Panc1 (cell line): ENCODE data around the gene TIGD3. TPM values are rescaled to one million over a fixed set of nuclear protein-coding genes. Genes with fewer than 3 reads are reported as not detected.

Experiments
- ATAC-seq: fragments of 200-7000 bp; cut with Tn5 transposase; 2 replicates; pipeline ENCODE4 v1.9.1; 2020; ENCODE audit warnings: mild to moderate bottlenecking, moderate library complexity
- BruUV-seq: library from RNA; stranded (reverse); fragments of 400-500 nt; replicated peaks from 2 replicates; lab custom pipeline; 2021; lab: Mats Ljungman, UMichigan
- CTCF ChIA-PET: fragments of 300-600 bp; sonication (Branson Sonifier 250); formaldehyde crosslinking; loops from one replicate; lab custom pipeline; 2022; ENCODE audit warnings: antibody characterized with exemption; lab: Charles Lee
- POLR2A ChIA-PET: fragments of 300-600 bp; sonication (Branson Sonifier 250); formaldehyde crosslinking; loops from one replicate; lab custom pipeline; 2022; ENCODE audit warnings: antibody characterized with exemption; lab: Charles Lee
- DNase-seq: peaks from one replicate; pipeline ENCODE4 v3.0.0-alpha.2; 2010; ENCODE audit warnings: low read depth, low spot score
- H3K27ac ChIP-seq: 2 replicates; pipeline ENCODE4 v1.5.1; 2011; ENCODE audit warnings: mild to moderate bottlenecking, low read length, inconsistent platforms
- H3K27me3 ChIP-seq: fragments of 200-500 bp; sonication (Bioruptor generic); 2 replicates; pipeline ENCODE4 v1.6.0; 2014; ENCODE audit warnings: low read length, inconsistent platforms; ENCODE audit not compliant: control insufficient read depth, insufficient read depth
- H3K36me3 ChIP-seq: fragments of 200-500 bp; sonication (Bioruptor generic); 2 replicates; pipeline ENCODE4 v1.5.1; 2014; ENCODE audit warnings: inconsistent platforms, mild to moderate bottlenecking, low read length, moderate library complexity; ENCODE audit not compliant: control insufficient read depth, insufficient read depth
- H3K4me1 ChIP-seq: 2 replicates; pipeline ENCODE4 v1.5.1; 2011; ENCODE audit warnings: inconsistent platforms, mild to moderate bottlenecking, low read length, moderate library complexity; ENCODE audit not compliant: control insufficient read depth, insufficient read depth
- H3K4me3 ChIP-seq, 2 experiments: 2 replicates each; pipeline ENCODE4 v1.5.1; 2011 to 2012; ENCODE audit warnings: low read depth in 2 of 2, low read length in 2 of 2, mild to moderate bottlenecking in 2 of 2, inconsistent platforms in 1 of 2, moderate library complexity in 1 of 2
- H3K9me3 ChIP-seq: fragments of 200-500 bp; sonication (Bioruptor generic); 2 replicates; pipeline ENCODE4 v1.5.1; 2014; ENCODE audit warnings: low read depth, mild to moderate bottlenecking, inconsistent platforms, low read length, moderate library complexity; ENCODE audit not compliant: control insufficient read depth, insufficient read depth
- POLR2AphosphoS5 ChIP-seq: IDR thresholded peaks from 2 replicates; pipeline ENCODE4 v1.6.1; 2012; ENCODE audit warnings: mild to moderate bottlenecking, low read depth, low read length, moderate library complexity
- REST ChIP-seq, 2 experiments: IDR thresholded peaks; 2 replicates each; pipeline ENCODE4 v1.6.1; 2011 to 2012; ENCODE audit warnings: low read depth in 2 of 2, control low read depth in 1 of 2, low read length in 1 of 2, mild to moderate bottlenecking in 1 of 2, moderate library complexity in 1 of 2; ENCODE audit not compliant: insufficient read depth in 1 of 2
- SIN3A ChIP-seq: IDR thresholded peaks from 2 replicates; pipeline ENCODE4 v1.6.1; 2012; ENCODE audit warnings: low read depth, mild to moderate bottlenecking, low read length, moderate library complexity, borderline replicate concordance; ENCODE audit not compliant: insufficient read depth
- TCF7L2 ChIP-seq: IDR thresholded peaks from 2 replicates; pipeline ENCODE4 v1.6.1; 2011; ENCODE audit warnings: mild to moderate bottlenecking, low read depth, low read length, inconsistent platforms
- in situ Hi-C: cut with HindIII; loops from 2 replicates; pipeline ENCODE4 v1.10.0; 2016; ENCODE audit warnings: low sequenced_read_pairs, low pct_unique_long_range_greater_than_20kb
- intact Hi-C: fragments of 100-400 bp; cut with micrococcal nuclease; formaldehyde crosslinking; loops from one replicate; pipeline ENCODE4 v1.10.0; 2022; ENCODE audit not compliant: unreplicated experiment
- total RNA-seq: library from RNA; stranded (reverse); gene quantifications from one replicate; pipeline ENCODE4 v1.2.1, GENCODE V29; 2021; ENCODE audit not compliant: unreplicated experiment
- TF ChIP-seq, protein P1 (sequence below): fragments of 450-650 bp; IDR thresholded peaks from 2 replicates; pipeline ENCODE4 v1.5.1; 2017; ENCODE audit warnings: mild to moderate bottlenecking

TIGD3 gene
- total RNA-seq, 1 experiment from 2014 or later: 2.4 TPM

DNA sequence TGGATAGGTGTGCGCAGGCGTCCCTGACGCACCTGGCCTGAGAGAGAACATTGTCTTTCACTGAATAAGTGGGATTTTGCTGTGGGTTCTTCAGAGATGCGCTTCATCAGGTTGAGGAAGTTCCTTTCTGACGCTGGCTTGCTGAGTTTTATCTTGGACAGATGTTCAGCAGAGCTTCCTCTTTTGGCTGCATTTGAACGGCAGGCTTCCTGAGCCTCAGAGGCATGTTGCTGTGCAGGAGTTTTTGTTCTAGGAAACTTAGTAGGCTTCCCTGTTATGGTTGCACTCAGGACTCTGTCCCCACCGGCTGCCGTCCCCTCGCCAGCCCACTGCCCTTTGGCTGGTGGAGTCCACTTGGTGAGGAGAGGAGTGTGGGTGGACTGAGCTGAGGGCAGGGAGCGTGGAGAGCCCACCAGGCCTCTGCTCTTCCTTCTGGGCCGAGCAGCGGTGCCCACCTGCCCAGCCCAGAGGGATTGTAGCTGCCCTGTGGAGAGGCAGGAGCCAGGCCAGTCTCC, 49.1 kb downstream of the TIGD3 start:
- Histone ChIP-seq H3K27me3 (no peaks in the 10 kb centered on the region), H3K36me3 (peaks cover 10% of the 10 kb centered on the region; the same call in 1 of the 2 replicates), H3K4me1 (no peaks in the 10 kb centered on the region), H3K27ac (no peak overlapping the region), H3K9me3 (no peaks in the 10 kb centered on the region), H3K4me3 (no peak overlapping the region)
- ChIA-PET CTCF (no interaction called here), POLR2A (interaction anchor here (0.6 kb wide), 1 partner anchor 13 kb away, joined by 3 read pairs; no protein-coding TSS in a partner anchor)
- ATAC-seq (no peak), DNase-seq (no peak)
- intact Hi-C loops: no loop called here
- TF ChIP-seq TCF7L2: no peak
- no peak for TF ChIP-seq REST (IDR thresholded peaks at IDR 0.05; ENCODE audit: insufficient read depth in 1 of 2, low read depth in 2 of 2, low read length in 1 of 2)
- no peak for TF ChIP-seq POLR2AphosphoS5
- TF ChIP-seq SIN3A: no peak
- TF ChIP-seq, protein P1, sequence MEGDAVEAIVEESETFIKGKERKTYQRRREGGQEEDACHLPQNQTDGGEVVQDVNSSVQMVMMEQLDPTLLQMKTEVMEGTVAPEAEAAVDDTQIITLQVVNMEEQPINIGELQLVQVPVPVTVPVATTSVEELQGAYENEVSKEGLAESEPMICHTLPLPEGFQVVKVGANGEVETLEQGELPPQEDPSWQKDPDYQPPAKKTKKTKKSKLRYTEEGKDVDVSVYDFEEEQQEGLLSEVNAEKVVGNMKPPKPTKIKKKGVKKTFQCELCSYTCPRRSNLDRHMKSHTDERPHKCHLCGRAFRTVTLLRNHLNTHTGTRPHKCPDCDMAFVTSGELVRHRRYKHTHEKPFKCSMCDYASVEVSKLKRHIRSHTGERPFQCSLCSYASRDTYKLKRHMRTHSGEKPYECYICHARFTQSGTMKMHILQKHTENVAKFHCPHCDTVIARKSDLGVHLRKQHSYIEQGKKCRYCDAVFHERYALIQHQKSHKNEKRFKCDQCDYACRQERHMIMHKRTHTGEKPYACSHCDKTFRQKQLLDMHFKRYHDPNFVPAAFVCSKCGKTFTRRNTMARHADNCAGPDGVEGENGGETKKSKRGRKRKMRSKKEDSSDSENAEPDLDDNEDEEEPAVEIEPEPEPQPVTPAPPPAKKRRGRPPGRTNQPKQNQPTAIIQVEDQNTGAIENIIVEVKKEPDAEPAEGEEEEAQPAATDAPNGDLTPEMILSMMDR: no peak
- in situ Hi-C loops: no loop called here
- BruUV-seq: no TSS peak

DNA sequence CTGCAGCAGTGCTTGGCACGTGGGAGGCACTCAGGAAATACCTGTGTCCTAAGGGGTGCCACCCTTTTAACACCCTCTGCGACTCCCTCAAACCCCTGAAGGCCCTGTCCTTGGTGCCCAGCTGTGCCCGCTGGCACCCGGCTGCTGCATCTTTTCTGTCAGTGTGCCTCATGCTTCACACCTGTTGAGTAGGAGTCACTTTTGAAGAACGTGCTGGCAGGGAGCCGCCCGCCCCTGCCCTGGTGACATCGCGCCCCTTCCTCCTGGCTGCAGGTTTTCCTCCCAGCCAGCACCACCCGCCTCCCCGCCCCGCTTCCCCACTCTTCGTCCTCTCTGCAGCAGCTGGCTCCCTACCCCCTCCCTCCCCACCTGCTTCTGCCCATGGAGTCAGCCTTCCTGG, 49.7 kb downstream of the TIGD3 start:
- Histone ChIP-seq H3K4me3 (no peak overlapping the region), H3K9me3 (no peaks in the 10 kb centered on the region), H3K27me3 (no peaks in the 10 kb centered on the region), H3K36me3 (peaks cover 10% of the 10 kb centered on the region; the same call in 1 of the 2 replicates), H3K27ac (no peak overlapping the region), H3K4me1 (no peaks in the 10 kb centered on the region)
- ChIA-PET POLR2A (no interaction called here), CTCF (interaction anchor here (0.7 kb wide), 1 partner anchor 127 kb away, joined by 4 read pairs; no protein-coding TSS in a partner anchor)
- no TSS peak for BruUV-seq
- intact Hi-C loops (no loop called here), in situ Hi-C loops (no loop called here)
- ATAC-seq (no peak), DNase-seq (no peak)
- TF ChIP-seq REST (IDR thresholded peaks at IDR 0.05; ENCODE audit: insufficient read depth in 1 of 2, low read depth in 2 of 2, low read length in 1 of 2): no peak
- no peak for TF ChIP-seq TCF7L2
- TF ChIP-seq SIN3A: no peak
- TF ChIP-seq, protein P1: no peak
- TF ChIP-seq POLR2AphosphoS5: no peak
